ENCODE data around the gene BBS9. TPM values are rescaled to one million over a fixed set of nuclear protein-coding genes. Genes with fewer than 3 reads are reported as not detected.

Gene BBS9
- total RNA-seq, 1 experiment from 2014 or later: 4.7 TPM

GRCh38 chr7:33592718-33593117, 463.4 kb downstream of the BBS9 start:
- ChIA-PET POLR2A (no interaction called here), CTCF (no interaction called here)
- Mint-ChIP-seq H3K4me1 (ENCODE audit: low read depth, unreplicated experiment) (no peaks in the 10 kb centered on the region), H3K27me3 (ENCODE audit: insufficient read depth, unreplicated experiment) (peaks cover 3% of the 10 kb centered on the region), H3K4me3 (ENCODE audit: unreplicated experiment) (no peak overlapping the region), H3K36me3 (ENCODE audit: insufficient read depth, unreplicated experiment) (no peaks in the 10 kb centered on the region), H3K9me3 (ENCODE audit: unreplicated experiment) (no peaks in the 10 kb centered on the region), H3K27ac (ENCODE audit: unreplicated experiment) (no peak overlapping the region)
- BruUV-seq (replicated peaks): no TSS peak
- Histone ChIP-seq H3K4me3 (ENCODE audit: low read depth, low read length) (no peak overlapping the region), H3K27me3 (replicated peaks; ENCODE audit: control insufficient read depth, insufficient read depth, low read length) (no peaks in the 10 kb centered on the region; the same call in 1 of the 2 replicates), H3K9me3 (no peaks in the 10 kb centered on the region), H3K36me3 (ENCODE audit: control insufficient read depth, insufficient read depth, low read length) (no peaks in the 10 kb centered on the region), H3K4me1 (no peaks in the 10 kb centered on the region)
- intact Hi-C loops (cut with micrococcal nuclease; ENCODE audit: unreplicated experiment): no loop called here
- DNase-seq: no peak
- no peak for TF ChIP-seq CTCF (IDR thresholded peaks at IDR 0.05; ENCODE audit: insufficient read depth in 1 of 2, low read depth in 1 of 2, low read length in 1 of 2, severe bottlenecking in 1 of 2, unreplicated experiment in 1 of 2)

GRCh38 chr7:33593611-33594010, 464.2 kb downstream of the BBS9 start:
- Mint-ChIP-seq H3K27ac (ENCODE audit: unreplicated experiment) (no peak overlapping the region), H3K4me1 (ENCODE audit: low read depth, unreplicated experiment) (no peaks in the 10 kb centered on the region), H3K4me3 (ENCODE audit: unreplicated experiment) (no peak overlapping the region), H3K9me3 (ENCODE audit: unreplicated experiment) (no peaks in the 10 kb centered on the region), H3K27me3 (ENCODE audit: insufficient read depth, unreplicated experiment) (peaks cover 3% of the 10 kb centered on the region), H3K36me3 (ENCODE audit: insufficient read depth, unreplicated experiment) (no peaks in the 10 kb centered on the region)
- ChIA-PET CTCF (no interaction called here), POLR2A (no interaction called here)
- H3K9me3 ChIP-seq: no peaks in the 10 kb centered on the region
- no peaks in the 10 kb centered on the region; the same call in 1 of the 2 replicates for H3K27me3 ChIP-seq (replicated peaks; ENCODE audit: control insufficient read depth, insufficient read depth, low read length)
- no peak overlapping the region for H3K4me3 ChIP-seq (ENCODE audit: low read depth, low read length)
- no peaks in the 10 kb centered on the region for H3K36me3 ChIP-seq (ENCODE audit: control insufficient read depth, insufficient read depth, low read length)
- intact Hi-C loops (cut with micrococcal nuclease; ENCODE audit: unreplicated experiment): no loop called here
- no peak for TF ChIP-seq CTCF (IDR thresholded peaks at IDR 0.05; ENCODE audit: insufficient read depth in 1 of 2, low read depth in 1 of 2, low read length in 1 of 2, severe bottlenecking in 1 of 2, unreplicated experiment in 1 of 2)
- DNase-seq: no peak
- no peaks in the 10 kb centered on the region for H3K4me1 ChIP-seq
- BruUV-seq (replicated peaks): no TSS peak

DNA sequence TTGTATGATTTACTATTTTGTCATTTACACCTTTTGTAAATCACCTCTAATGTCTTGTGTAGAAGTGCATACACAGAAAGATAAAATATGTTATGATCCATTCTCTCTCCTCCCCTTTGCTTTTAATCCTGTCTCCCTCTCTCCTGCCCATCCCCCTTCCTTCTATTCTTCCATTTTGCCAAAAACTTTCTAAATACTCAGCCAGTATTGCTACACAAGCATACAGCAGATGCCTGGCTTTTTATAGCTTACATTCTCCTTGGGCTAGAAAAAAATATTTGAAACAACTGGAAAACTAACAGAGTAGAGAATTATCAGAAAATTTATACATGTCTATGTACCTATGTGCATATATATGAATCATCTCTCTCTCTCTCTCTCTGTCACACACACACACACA, 467.3 kb downstream of the BBS9 start:
- TF ChIP-seq CTCF (IDR thresholded peaks at IDR 0.05; ENCODE audit: insufficient read depth in 1 of 2, low read depth in 1 of 2, low read length in 1 of 2, severe bottlenecking in 1 of 2, unreplicated experiment in 1 of 2): no peak
- H3K4me1 ChIP-seq: no peaks in the 10 kb centered on the region; the same call in 1 of the 2 replicates
- H3K36me3 Mint-ChIP-seq (ENCODE audit: insufficient read depth, unreplicated experiment): no peaks in the 10 kb centered on the region
- H3K9me3 ChIP-seq: no peaks in the 10 kb centered on the region
- H3K27me3 Mint-ChIP-seq (ENCODE audit: insufficient read depth, unreplicated experiment): peaks cover 3% of the 10 kb centered on the region
- intact Hi-C loops (cut with micrococcal nuclease; ENCODE audit: unreplicated experiment): no loop called here
- BruUV-seq (replicated peaks): no TSS peak
- POLR2A ChIA-PET: no interaction called here
- no peaks in the 10 kb centered on the region for H3K4me1 Mint-ChIP-seq (ENCODE audit: low read depth, unreplicated experiment)
- no peak overlapping the region for H3K27ac Mint-ChIP-seq (ENCODE audit: unreplicated experiment)
- CTCF ChIA-PET: no interaction called here
- no peaks in the 10 kb centered on the region for H3K9me3 Mint-ChIP-seq (ENCODE audit: unreplicated experiment)
- DNase-seq: no peak
- H3K4me3 ChIP-seq (ENCODE audit: low read depth, low read length): no peak overlapping the region
- no peaks in the 10 kb centered on the region for H3K27me3 ChIP-seq (replicated peaks; ENCODE audit: control insufficient read depth, insufficient read depth, low read length)
- no peaks in the 10 kb centered on the region for H3K36me3 ChIP-seq (ENCODE audit: control insufficient read depth, insufficient read depth, low read length)
- no peak overlapping the region for H3K4me3 Mint-ChIP-seq (ENCODE audit: unreplicated experiment)
